ENCODE data around the gene GINS2. TPM values are rescaled to one million over a fixed set of nuclear protein-coding genes. Genes with fewer than 3 reads are reported as not detected.

GINS2 gene
- total and polyA plus RNA-seq, 2 experiments from 2014 or later, result 8.9 to 26.5 TPM

DNA sequence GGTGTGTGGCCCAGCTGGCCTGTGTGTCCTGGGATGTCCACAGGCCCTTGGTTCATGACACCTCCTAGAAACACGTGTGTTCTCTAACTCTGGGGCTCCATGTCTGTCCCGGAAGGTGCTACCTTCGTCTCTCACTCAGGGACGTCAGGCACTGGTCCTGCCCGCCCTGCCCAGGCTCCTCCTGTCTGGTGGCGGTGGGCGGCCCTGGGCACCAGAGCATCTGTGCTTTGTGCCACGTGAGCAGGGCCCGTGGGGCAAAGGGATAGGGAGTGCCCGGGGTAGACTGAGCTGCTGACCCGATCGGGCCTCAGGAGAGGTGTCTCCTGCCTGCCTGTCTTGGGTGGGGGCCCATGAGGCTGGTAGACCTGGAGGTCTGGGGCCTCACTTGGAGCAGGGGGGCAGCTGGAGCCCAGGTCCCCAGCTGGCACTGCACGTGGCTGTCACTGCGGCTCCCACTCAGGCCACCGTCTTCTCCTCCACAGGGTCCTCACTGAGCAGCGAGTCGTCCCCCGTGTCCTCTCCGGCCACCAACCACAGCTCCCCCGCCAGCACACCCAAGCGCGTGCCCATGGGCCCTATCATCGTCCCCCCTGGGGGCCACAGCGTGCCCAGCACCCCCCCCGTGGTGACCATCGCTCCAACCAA is 40.6 kb downstream of the GINS2 start:
- no peak overlapping the region for H3K27ac ChIP-seq
- no peak for DNase-seq (ENCODE audit: low read depth in 1 of 2, low spot score in 1 of 2)
- peaks cover 8% of the 10 kb centered on the region for H3K36me3 ChIP-seq
- H3K4me3 ChIP-seq, result no peak overlapping the region
- H3K9me3 ChIP-seq (ENCODE audit: low read depth), result no peaks in the 10 kb centered on the region
- H3K27me3 ChIP-seq, result no peaks in the 10 kb centered on the region
- TF ChIP-seq CTCF (IDR thresholded peaks at IDR 0.05; ENCODE audit: low read depth, low read length), result no peak
- H3K4me1 ChIP-seq (ENCODE audit: low read depth), result no peaks in the 10 kb centered on the region

DNA sequence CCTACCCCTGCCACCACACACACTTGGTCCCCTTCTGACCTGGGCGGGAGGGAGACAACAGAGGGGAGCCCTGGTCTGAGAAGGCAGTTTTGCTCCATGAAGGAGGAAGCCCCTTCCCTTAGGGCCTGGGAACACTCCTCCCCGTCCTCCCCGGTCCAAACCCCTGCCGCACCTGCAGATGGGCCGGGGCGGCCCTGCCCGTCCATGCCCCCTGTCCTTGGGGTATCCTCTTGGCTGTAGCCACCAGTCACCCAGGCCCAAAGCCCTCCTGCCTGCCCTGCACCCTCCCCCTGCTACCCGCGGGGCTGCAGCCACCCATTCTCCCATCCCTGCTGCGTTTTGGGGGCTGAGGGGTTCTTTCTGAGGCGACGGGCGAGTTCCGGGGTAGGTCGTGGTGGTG is 41.8 kb downstream of the GINS2 start:
- DNase-seq (ENCODE audit: low read depth in 1 of 2, low spot score in 1 of 2), result no peak
- Histone ChIP-seq H3K4me1 (ENCODE audit: low read depth) (no peaks in the 10 kb centered on the region), H3K27ac (no peak overlapping the region), H3K27me3 (no peaks in the 10 kb centered on the region), H3K36me3 (peaks cover 8% of the 10 kb centered on the region), H3K4me3 (no peak overlapping the region), H3K9me3 (ENCODE audit: low read depth) (no peaks in the 10 kb centered on the region)
- TF ChIP-seq CTCF (IDR thresholded peaks at IDR 0.05; ENCODE audit: low read depth, low read length), result no peak

DNA sequence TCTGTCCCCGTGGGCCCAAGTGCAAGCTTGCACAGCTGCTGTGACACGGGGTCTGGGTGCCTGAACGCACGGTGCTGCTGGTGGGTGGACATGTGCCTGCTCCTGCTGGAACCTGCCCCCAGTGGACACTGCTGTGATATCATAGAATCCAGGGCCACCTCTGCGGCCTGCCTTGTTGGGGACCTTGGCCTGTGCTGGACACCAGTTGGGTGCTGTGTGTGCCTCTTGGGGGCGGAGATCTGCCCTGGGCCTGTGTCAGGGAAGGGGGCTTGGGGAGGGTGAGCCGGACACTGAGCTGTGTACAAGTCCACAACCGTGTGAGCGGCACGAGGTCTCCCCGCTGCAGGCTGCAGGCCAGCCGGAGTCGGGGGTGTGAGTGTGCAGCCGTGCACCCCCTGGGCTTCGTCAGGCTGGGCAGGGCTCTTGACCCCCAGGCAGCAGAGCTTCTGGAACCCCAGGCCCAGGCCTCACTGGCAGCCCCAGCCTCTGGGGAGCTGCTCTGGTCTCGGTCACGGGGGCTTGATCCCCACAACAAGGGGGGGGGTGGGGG is 42.3 kb downstream of the GINS2 start:
- Histone ChIP-seq H3K36me3 (peaks cover 8% of the 10 kb centered on the region), H3K4me1 (ENCODE audit: low read depth) (no peaks in the 10 kb centered on the region), H3K9me3 (ENCODE audit: low read depth) (no peaks in the 10 kb centered on the region), H3K27me3 (no peaks in the 10 kb centered on the region), H3K27ac (no peak overlapping the region), H3K4me3 (no peak overlapping the region)
- TF ChIP-seq CTCF (IDR thresholded peaks at IDR 0.05; ENCODE audit: low read depth, low read length), result no peak
- DNase-seq (ENCODE audit: low read depth in 1 of 2, low spot score in 1 of 2), result no peak

DNA sequence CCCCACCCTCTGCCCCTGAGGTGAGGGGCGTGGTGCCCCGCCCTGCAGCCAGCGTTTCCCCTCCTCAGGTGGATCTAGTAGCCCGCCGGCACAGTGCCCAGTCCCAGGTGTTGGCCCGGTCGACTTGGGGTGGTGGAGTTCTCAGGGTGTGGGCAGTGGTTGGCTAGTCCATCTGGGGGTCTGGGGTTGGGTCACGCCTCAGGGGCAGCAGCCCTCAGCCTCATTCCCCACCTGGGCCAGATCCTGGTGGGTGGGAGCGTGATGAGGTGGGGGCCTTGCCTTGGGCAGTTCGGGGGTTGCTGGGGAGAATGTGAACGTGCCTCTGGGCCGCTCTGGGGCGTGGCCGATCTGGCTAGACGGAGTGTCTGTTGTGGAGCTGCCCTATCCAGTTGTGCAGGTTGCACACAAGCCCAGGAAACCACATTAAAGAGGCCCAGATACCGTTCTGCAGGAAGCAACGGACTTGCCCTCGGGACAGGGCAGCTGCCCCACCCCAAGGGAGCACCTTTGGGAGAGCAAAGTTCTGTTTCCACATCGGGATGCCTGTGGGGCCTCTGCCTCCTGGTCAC is 43.6 kb downstream of the GINS2 start:
- Histone ChIP-seq H3K27me3 (no peaks in the 10 kb centered on the region), H3K36me3 (peaks cover 3% of the 10 kb centered on the region), H3K9me3 (ENCODE audit: low read depth) (no peaks in the 10 kb centered on the region), H3K27ac (no peak overlapping the region), H3K4me3 (no peak overlapping the region), H3K4me1 (ENCODE audit: low read depth) (no peaks in the 10 kb centered on the region)
- DNase-seq (ENCODE audit: low read depth in 1 of 2, low spot score in 1 of 2), result no peak
- TF ChIP-seq CTCF (IDR thresholded peaks at IDR 0.05; ENCODE audit: low read depth, low read length), result no peak

GRCh38 chr16:85644093-85644712 is 44.6 kb downstream of the GINS2 start:
- TF ChIP-seq CTCF (IDR thresholded peaks at IDR 0.05; ENCODE audit: low read depth, low read length), result no peak
- Histone ChIP-seq H3K4me1 (ENCODE audit: low read depth) (no peaks in the 10 kb centered on the region), H3K9me3 (ENCODE audit: low read depth) (no peaks in the 10 kb centered on the region), H3K36me3 (peaks cover 2% of the 10 kb centered on the region), H3K4me3 (no peak overlapping the region), H3K27me3 (no peaks in the 10 kb centered on the region), H3K27ac (no peak overlapping the region)
- DNase-seq (ENCODE audit: low read depth in 1 of 2, low spot score in 1 of 2), result no peak

Measured in cardiac muscle cell (in vitro differentiated cells and primary cell).